PC-3 (cell line): Measurements from ENCODE around the gene WDR49.

Experiments used
- CTCF ChIP-seq: fragments of 300-600 bp; sonication (generic); conservative IDR thresholded peaks from 2 replicates; pipeline ENCODE4 v1.5.1; 2017; ENCODE audit warnings: antibody characterized with exemption, low read depth, mild to moderate bottlenecking, low read length
- EZH2 ChIP-seq: fragments of 300-600 bp; sonication (generic); IDR thresholded peaks from one replicate; pipeline ENCODE4 v1.6.1; 2017; ENCODE audit warnings: antibody characterized with exemption, mild to moderate bottlenecking, low read length; ENCODE audit not compliant: unreplicated experiment

DNA sequence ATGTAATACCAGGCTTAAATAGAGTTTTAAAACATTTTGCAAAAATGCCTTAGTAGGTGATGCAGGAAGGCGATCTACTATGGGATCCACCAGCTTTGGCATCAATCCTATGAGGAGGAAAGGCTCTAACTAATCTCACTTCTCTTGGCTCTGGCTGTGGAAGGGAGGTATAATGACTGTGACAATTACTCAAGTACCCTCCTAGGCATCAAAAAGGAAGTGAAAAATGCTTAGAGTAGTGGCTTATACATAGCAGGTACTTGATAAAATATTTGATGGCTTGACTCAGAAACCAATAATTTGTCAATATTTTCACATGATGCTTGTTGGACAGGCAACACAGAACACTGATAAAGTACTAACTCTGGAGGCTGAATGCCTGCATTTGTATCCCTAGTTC lies 145.8 kb downstream of the WDR49 start:
- TF ChIP-seq CTCF, result no peak
- TF ChIP-seq EZH2, result no peak
